CD14-positive monocyte (primary cell): ENCODE results near the gene MED15. TPM values are rescaled to one million over a fixed set of nuclear protein-coding genes. Genes with fewer than 3 reads are reported as not detected.

Source experiments
- DNase-seq, 3 donors: peaks; one replicate each; pipeline ENCODE4 v3.0.0-alpha.2; 2011 to 2022
- H2AFZ ChIP-seq: 2 replicates; pipeline ENCODE4 v1.6.0; 2012; ENCODE audit warnings: mild to moderate bottlenecking, low read depth, low read length, inconsistent platforms; ENCODE audit not compliant: insufficient read depth, poor library complexity, severe bottlenecking
- H3K27ac ChIP-seq, 2 donors: 1 replicate in 1 of 2; 2 replicates in 1 of 2; pipeline ENCODE4 v1.5.1; 2012 to 2013; ENCODE audit warnings: low read length in 2 of 2, control low read depth in 1 of 2, inconsistent platforms in 1 of 2, low read depth in 1 of 2, mild to moderate bottlenecking in 1 of 2
- H3K27me3 ChIP-seq, 2 donors: one replicate each; pipeline versions ENCODE4 v1.6.0 to v1.6.1; 2011 to 2013; ENCODE audit warnings: low read length in 2 of 2; ENCODE audit not compliant: control insufficient read depth in 2 of 2, insufficient read depth in 2 of 2
- H3K36me3 ChIP-seq, 2 donors: replicated peaks in 1 of 2; 1 replicate in 1 of 2; 2 replicates in 1 of 2; pipeline versions ENCODE4 v1.5.1 to v1.6.1; 2012 to 2013; ENCODE audit warnings: low read length in 2 of 2, control low read depth in 1 of 2, inconsistent platforms in 1 of 2, mild to moderate bottlenecking in 1 of 2; ENCODE audit not compliant: insufficient read depth in 2 of 2, control insufficient read depth in 1 of 2
- H3K4me1 ChIP-seq, 2 donors: 1 replicate in 1 of 2; 2 replicates in 1 of 2; pipeline versions ENCODE4 v1.5.1 to v1.6.1; 2012 to 2013; ENCODE audit warnings: low read length in 2 of 2, control low read depth in 1 of 2, inconsistent platforms in 1 of 2, mild to moderate bottlenecking in 1 of 2, moderate library complexity in 1 of 2; ENCODE audit not compliant: insufficient read depth in 2 of 2, control insufficient read depth in 1 of 2
- H3K4me2 ChIP-seq: replicated peaks from 2 replicates; pipeline ENCODE3; 2012; ENCODE audit warnings: low read length, moderate library complexity, mild to moderate bottlenecking; ENCODE audit not compliant: poor library complexity, severe bottlenecking; ENCODE audit errors: extremely low read depth
- H3K4me3 ChIP-seq, 3 experiments: fragments of 200-600 bp in 1 of 3; sonication (generic) in 1 of 3; replicated peaks in 1 of 3; 1 replicate in 2 of 3; 2 replicates in 1 of 3; pipeline ENCODE4 v1.5.1; 2011 to 2013; ENCODE audit warnings: low read length in 3 of 3, mild to moderate bottlenecking in 3 of 3, control low read depth in 2 of 3, low read depth in 2 of 3, inconsistent platforms in 1 of 3, moderate library complexity in 1 of 3
- H3K79me2 ChIP-seq: 2 replicates; pipeline ENCODE4 v1.6.0; 2012; ENCODE audit warnings: mild to moderate bottlenecking, control low read depth, inconsistent platforms, low read length, moderate library complexity; ENCODE audit not compliant: insufficient read depth
- H3K9ac ChIP-seq: 2 replicates; pipeline ENCODE4 v1.6.0; 2017; ENCODE audit warnings: low read length, mild to moderate bottlenecking; ENCODE audit not compliant: insufficient read depth, poor library complexity, severe bottlenecking
- H3K9me3 ChIP-seq, 2 donors: replicated peaks in 1 of 2; 1 replicate in 1 of 2; 2 replicates in 1 of 2; pipeline versions ENCODE4 v1.5.1 to v1.6.1; 2012 to 2013; ENCODE audit warnings: low read length in 2 of 2, control low read depth in 1 of 2; ENCODE audit not compliant: control insufficient read depth in 1 of 2, insufficient read depth in 1 of 2
- H4K20me1 ChIP-seq: 2 replicates; pipeline ENCODE4 v1.6.0; 2012; ENCODE audit warnings: mild to moderate bottlenecking, low read length, control low read depth, moderate library complexity; ENCODE audit not compliant: insufficient read depth
- H3K27ac Mint-ChIP-seq, 7 donors: one replicate each; pipeline ENCODE4 v1.8.0; 2020; ENCODE audit warnings: mild to moderate bottlenecking in 7 of 7, mixed read lengths in 7 of 7, moderate library complexity in 6 of 7, inconsistent platforms in 2 of 7
- H3K27me3 Mint-ChIP-seq, 3 donors: one replicate each; pipeline ENCODE4 v1.8.0; 2021 to 2022; ENCODE audit warnings: low read depth in 3 of 3, mild to moderate bottlenecking in 3 of 3, mixed read lengths in 3 of 3, moderate library complexity in 3 of 3, inconsistent platforms in 1 of 3
- H3K36me3 Mint-ChIP-seq, 2 donors: one replicate each; pipeline ENCODE4 v1.8.0; 2020; ENCODE audit warnings: mixed read lengths in 2 of 2, inconsistent platforms in 1 of 2, mild to moderate bottlenecking in 1 of 2
- H3K4me1 Mint-ChIP-seq: one replicate; pipeline ENCODE4 v1.8.0; 2020; ENCODE audit warnings: mild to moderate bottlenecking, mixed read lengths
- H3K4me3 Mint-ChIP-seq, 2 donors: one replicate each; pipeline ENCODE4 v1.8.0; 2020; ENCODE audit warnings: mild to moderate bottlenecking in 2 of 2, mixed read lengths in 2 of 2, moderate library complexity in 1 of 2
- H3K9me3 Mint-ChIP-seq, 7 donors: one replicate each; pipeline ENCODE4 v1.8.0; 2020 to 2022; ENCODE audit warnings: mixed read lengths in 7 of 7, mild to moderate bottlenecking in 6 of 7, moderate library complexity in 6 of 7, inconsistent platforms in 2 of 7
- CTCF ChIP-seq: fragments of 200-600 bp; IDR thresholded peaks from one replicate; pipeline ENCODE4 v1.8.0; 2022; ENCODE audit warnings: antibody characterized with exemption, mild to moderate bottlenecking
- WGBS: methylation state at CpG from one replicate; pipeline ENCODE4 v1.1.5; 2013; ENCODE audit warnings: missing lambda C conversion rate; ENCODE audit not compliant: insufficient coverage; 5-methylcytosine and 5-hydroxymethylcytosine counted together
- intact Hi-C, 2 donors: fragments of 100-400 bp; cut with micrococcal nuclease; formaldehyde crosslinking; loops; one replicate each; pipeline versions ENCODE4 v1.15.0 to v1.15.1; 2023
- polyA plus RNA-seq, 3 donors: library from polyadenylated mRNA; depleted of rRNA in 1 of 3; unstranded in 2 of 3; stranded (reverse) in 1 of 3; fragments of 300-500 nt in 2 of 3; fragments of >200 nt in 1 of 3; fragmentation: Illumina TruSeq in 2 of 3; gene quantifications; 1 replicate in 2 of 3; 2 replicates in 1 of 3; pipeline ENCODE4 v1.2.3, GENCODE V29; 2012 to 2021

MED15 gene
- polyA plus RNA-seq, 3 donors = 10.0 to 126 (median 17.8) TPM

- H3K79me2 ChIP-seq = peaks cover 3% of the 10 kb centered on the region
- intact Hi-C loops = loop anchor here in 1 of 2 donors (2.0 kb wide), 1 partner anchor 133 kb away; no protein-coding TSS in a partner anchor
- no peak overlapping the region for H3K27ac ChIP-seq
- H3K27me3 Mint-ChIP-seq = no peaks in the 10 kb centered on the region
- H2AFZ ChIP-seq = no peak overlapping the region
- H3K9me3 Mint-ChIP-seq = peaks cover 0 to 4% (median 0%) of the 10 kb centered on the region in 7 donors
- H4K20me1 ChIP-seq = peaks cover 73% of the 10 kb centered on the region
- H3K9ac ChIP-seq = no peak overlapping the region
- H3K27me3 ChIP-seq = no peaks in the 10 kb centered on the region
- peaks cover 14% of the 10 kb centered on the region for H3K4me1 Mint-ChIP-seq
- no peak overlapping the region for H3K4me3 ChIP-seq
- DNase-seq = no peak
- H3K4me3 Mint-ChIP-seq = no peak overlapping the region
- no peak for TF ChIP-seq CTCF
- no peaks in the 10 kb centered on the region for H3K9me3 ChIP-seq
- H3K4me2 ChIP-seq = no peak overlapping the region
- no peak overlapping the region for H3K27ac Mint-ChIP-seq
- peaks cover 0 to 2% of the 10 kb centered on the region in 2 donors for H3K4me1 ChIP-seq
- peaks cover 71 to 98% of the 10 kb centered on the region in 2 donors for H3K36me3 ChIP-seq
- WGBS = 100% methylated on average over 1 of the region's 4 CpGs
- H3K36me3 Mint-ChIP-seq = peaks cover 77 to 95% of the 10 kb centered on the region in 2 donors
These were observed 56.1 kb downstream of the MED15 start for GRCh38 chr22:20563466-20563906.

- Mint-ChIP-seq H3K4me3 (no peak overlapping the region), H3K27me3 (no peaks in the 10 kb centered on the region), H3K4me1 (peaks cover 19% of the 10 kb centered on the region), H3K36me3 (peaks cover 77 to 95% of the 10 kb centered on the region in 2 donors), H3K27ac (peak overlapping the region in 2 of 7 donors; percentile 45 to 62), H3K9me3 (peaks cover 0 to 2% (median 0%) of the 10 kb centered on the region in 7 donors)
- 89% methylated on average over 13 of the region's 13 CpGs for WGBS
- Histone ChIP-seq H3K36me3 (peaks cover 71 to 98% of the 10 kb centered on the region in 2 donors), H3K4me2 (no peak overlapping the region), H3K9ac (no peak overlapping the region), H3K27me3 (no peaks in the 10 kb centered on the region), H3K9me3 (no peaks in the 10 kb centered on the region), H2AFZ (no peak overlapping the region), H3K4me3 (no peak overlapping the region), H3K4me1 (peaks cover 2 to 7% of the 10 kb centered on the region in 2 donors), H3K27ac (no peak overlapping the region), H3K79me2 (peaks cover 7% of the 10 kb centered on the region), H4K20me1 (peaks cover 73% of the 10 kb centered on the region)
- DNase-seq = no peak
- no peak for TF ChIP-seq CTCF
- intact Hi-C loops = loop anchor here in 1 of 2 donors (2.0 kb wide), 1 partner anchor 133 kb away; no protein-coding TSS in a partner anchor
These were observed 56.5 kb downstream of the MED15 start for GRCh38 chr22:20563941-20564371.
